ENCODE measurements around the gene RBM43. TPM values are rescaled to one million over a fixed set of nuclear protein-coding genes. Genes with fewer than 3 reads are reported as not detected.

Gene RBM43
- total RNA-seq, 1 experiment from 2014 or later = 1.8 TPM

- H3K27ac ChIP-seq (ENCODE audit: insufficient read length, low read depth, low read length) = no peak overlapping the region
- H3K14ac ChIP-seq (ENCODE audit: insufficient read depth, low read length) = no peak overlapping the region
- no peak overlapping the region for H2AFZ ChIP-seq (ENCODE audit: low read length)
- H3K23ac ChIP-seq (ENCODE audit: insufficient read length, low read depth, low read length) = no peak overlapping the region
- no peak overlapping the region for H3K56ac ChIP-seq (ENCODE audit: insufficient read length, low read depth, low read length)
- H3K4me2 ChIP-seq (ENCODE audit: insufficient read depth, insufficient read length, low read length) = no peak overlapping the region
- Mint-ChIP-seq H3K36me3 (ENCODE audit: insufficient read depth in 1 of 3, low read depth in 3 of 3) (peaks cover 0 to 4% (median 2%) of the 10 kb centered on the region in 3 experiments; a peak in 3 of 7 replicates), H3K4me3 (no peak overlapping the region), H3K9me3 (peaks cover 0 to 5% of the 10 kb centered on the region in 2 experiments; a peak in 3 of 5 replicates), H3K4me1 (peaks cover 5 to 7% of the 10 kb centered on the region in 2 experiments), H3K27ac (no peak overlapping the region), H3K27me3 (ENCODE audit: low read depth) (peaks cover 2% of the 10 kb centered on the region; the same call in 1 of the 2 replicates)
- H3K4me1 ChIP-seq (ENCODE audit: insufficient read depth, low read length) = no peaks in the 10 kb centered on the region
- no peak overlapping the region for H4K8ac ChIP-seq (replicated peaks; ENCODE audit: insufficient read length, low read depth, low read length)
- H3K23me2 ChIP-seq (ENCODE audit: insufficient read length, low read depth, low read length, poor library complexity, severe bottlenecking) = no peaks in the 10 kb centered on the region
- no peaks in the 10 kb centered on the region for H3K9me3 ChIP-seq (ENCODE audit: control insufficient read depth, low read depth, low read length)
- TF ChIP-seq CTCF (conservative IDR thresholded peaks at IDR 0.05) = no peak
- no peak overlapping the region for H4K91ac ChIP-seq (ENCODE audit: insufficient read length, low read depth, low read length)
- no peak overlapping the region for H3K4ac ChIP-seq (ENCODE audit: low read depth, low read length)
- no peak overlapping the region for H2BK20ac ChIP-seq (ENCODE audit: low read depth, low read length, poor library complexity, severe bottlenecking)
- no peak overlapping the region for H2BK5ac ChIP-seq (ENCODE audit: insufficient read length, low read length)
- no peak overlapping the region for H4K5ac ChIP-seq (ENCODE audit: insufficient read length, low read depth, low read length)
- H3K27me3 ChIP-seq (ENCODE audit: insufficient read depth, low read length) = no peaks in the 10 kb centered on the region
- no peak overlapping the region for H3T11ph ChIP-seq (ENCODE audit: low read length)
- H3K79me1 ChIP-seq (ENCODE audit: insufficient read depth, low read depth, low read length, poor library complexity, severe bottlenecking) = no peaks in the 10 kb centered on the region
- H2AK5ac ChIP-seq (ENCODE audit: insufficient read length, low read length) = no peak overlapping the region
- H2BK15ac ChIP-seq (ENCODE audit: low read depth, low read length) = no peak overlapping the region
- no peak for DNase-seq
- H4K20me1 ChIP-seq (ENCODE audit: control insufficient read depth, insufficient read depth, insufficient read length) = no peaks in the 10 kb centered on the region
- no peak overlapping the region for H2BK120ac ChIP-seq (ENCODE audit: low read depth, low read length, poor library complexity, severe bottlenecking)
- WGBS (ENCODE audit: extremely low coverage, insufficient read length, low lambda C conversion rate) = no CpG with 5 or more reads among the region's 3 CpGs
- H3K79me2 ChIP-seq (ENCODE audit: insufficient read depth, low read length) = no peaks in the 10 kb centered on the region
- H3K18ac ChIP-seq (ENCODE audit: insufficient read length, low read depth, low read length) = no peak overlapping the region
- no peak overlapping the region for H3K9ac ChIP-seq (ENCODE audit: extremely low read depth, insufficient read length, low read length)
- no peak overlapping the region for H2BK12ac ChIP-seq (ENCODE audit: insufficient read length, low read depth, low read length)
Measured at GRCh38 chr2:151306621-151307020, 45.0 kb upstream of the RBM43 start.
